HG03571 (cell line): ENCODE data around the gene PLBD2.
A peak's percentile ranks its signal among the peaks of the same experiment; 100 is the strongest.

Experiments used
- ATAC-seq: cut with Tn5 transposase; IDR thresholded peaks from one replicate; pipeline ENCODE4 v1.9.1; 2021; ENCODE audit not compliant: unreplicated experiment

The PLBD2 gene, protein sequence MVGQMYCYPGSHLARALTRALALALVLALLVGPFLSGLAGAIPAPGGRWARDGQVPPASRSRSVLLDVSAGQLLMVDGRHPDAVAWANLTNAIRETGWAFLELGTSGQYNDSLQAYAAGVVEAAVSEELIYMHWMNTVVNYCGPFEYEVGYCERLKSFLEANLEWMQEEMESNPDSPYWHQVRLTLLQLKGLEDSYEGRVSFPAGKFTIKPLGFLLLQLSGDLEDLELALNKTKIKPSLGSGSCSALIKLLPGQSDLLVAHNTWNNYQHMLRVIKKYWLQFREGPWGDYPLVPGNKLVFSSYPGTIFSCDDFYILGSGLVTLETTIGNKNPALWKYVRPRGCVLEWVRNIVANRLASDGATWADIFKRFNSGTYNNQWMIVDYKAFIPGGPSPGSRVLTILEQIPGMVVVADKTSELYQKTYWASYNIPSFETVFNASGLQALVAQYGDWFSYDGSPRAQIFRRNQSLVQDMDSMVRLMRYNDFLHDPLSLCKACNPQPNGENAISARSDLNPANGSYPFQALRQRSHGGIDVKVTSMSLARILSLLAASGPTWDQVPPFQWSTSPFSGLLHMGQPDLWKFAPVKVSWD

DNA sequence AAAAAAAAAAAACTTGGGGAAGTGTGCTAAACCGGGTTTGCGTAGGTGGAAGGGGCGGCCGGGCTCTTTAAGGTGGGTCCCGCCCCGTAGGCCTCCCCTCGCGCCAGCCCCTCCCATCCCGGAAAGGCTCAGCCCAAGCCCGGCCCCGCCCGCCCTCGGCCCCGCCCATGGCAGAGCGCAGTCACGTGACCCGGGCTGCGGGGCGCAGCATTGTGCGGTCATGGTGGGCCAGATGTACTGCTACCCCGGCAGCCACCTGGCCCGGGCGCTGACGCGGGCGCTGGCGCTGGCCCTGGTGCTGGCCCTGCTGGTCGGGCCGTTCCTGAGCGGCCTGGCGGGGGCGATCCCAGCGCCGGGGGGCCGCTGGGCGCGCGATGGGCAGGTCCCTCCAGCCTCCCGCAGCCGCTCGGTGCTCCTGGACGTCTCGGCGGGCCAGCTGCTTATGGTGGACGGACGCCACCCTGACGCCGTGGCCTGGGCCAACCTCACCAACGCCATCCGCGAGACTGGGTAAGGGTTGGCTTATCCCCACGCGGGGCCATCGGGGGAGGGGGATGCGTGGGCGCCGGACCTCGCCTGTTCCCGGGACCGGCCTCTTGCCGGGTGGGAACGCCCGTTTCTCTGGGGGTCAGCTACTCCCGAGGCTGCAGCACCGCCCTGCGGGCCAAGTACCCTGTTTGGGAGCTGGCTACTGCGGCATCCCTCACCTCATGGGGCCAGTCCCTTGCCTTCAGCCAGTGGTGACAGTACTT is at the start of gene PLBD2:
PLBD2 (plus strand) TSS at position 207 of the 752 bp plus-strand sequence; CDS start at position 221, 14 bp downstream.
- peak; percentile 84 for ATAC-seq

DNA sequence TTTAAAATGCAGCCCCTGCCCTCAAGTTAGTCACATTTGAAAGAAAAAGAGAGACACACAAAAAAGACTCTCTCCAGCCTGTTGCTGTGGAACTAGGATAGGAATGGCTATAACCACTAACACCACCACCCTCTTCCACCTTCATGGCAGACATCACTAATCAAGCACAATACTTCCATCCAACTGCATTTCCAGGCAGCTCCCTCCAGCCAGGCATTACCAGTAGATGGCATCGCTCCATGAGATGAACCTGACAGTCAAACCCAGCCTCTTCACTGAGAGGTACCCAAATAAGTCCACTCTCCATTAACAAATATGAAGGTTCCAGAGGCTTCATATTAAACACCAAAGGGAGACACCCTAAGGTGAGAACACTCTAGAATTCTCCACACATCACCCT is 47.9 kb upstream of the PLBD2 start:
- ATAC-seq: no peak

DNA sequence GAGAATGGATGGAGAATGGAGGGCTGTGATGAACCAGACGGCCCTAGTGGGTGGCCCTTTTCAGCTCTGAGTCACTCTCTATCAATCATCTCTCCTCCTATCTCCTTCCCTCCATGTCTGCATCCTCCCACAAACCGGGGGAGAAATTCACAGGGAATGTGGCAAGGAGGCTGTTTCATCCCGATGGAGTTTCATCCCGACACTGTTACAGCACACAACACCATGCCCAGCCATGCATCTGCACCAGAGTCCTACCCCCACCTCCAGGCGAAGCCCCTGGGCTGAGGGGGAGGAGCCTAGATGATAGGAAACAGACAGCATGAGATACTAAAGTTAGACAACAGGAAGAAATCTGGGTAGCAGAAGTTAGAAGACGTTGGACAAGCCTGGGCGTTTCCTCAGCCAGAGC is 44.3 kb upstream of the PLBD2 start:
- ATAC-seq: no peak

DNA sequence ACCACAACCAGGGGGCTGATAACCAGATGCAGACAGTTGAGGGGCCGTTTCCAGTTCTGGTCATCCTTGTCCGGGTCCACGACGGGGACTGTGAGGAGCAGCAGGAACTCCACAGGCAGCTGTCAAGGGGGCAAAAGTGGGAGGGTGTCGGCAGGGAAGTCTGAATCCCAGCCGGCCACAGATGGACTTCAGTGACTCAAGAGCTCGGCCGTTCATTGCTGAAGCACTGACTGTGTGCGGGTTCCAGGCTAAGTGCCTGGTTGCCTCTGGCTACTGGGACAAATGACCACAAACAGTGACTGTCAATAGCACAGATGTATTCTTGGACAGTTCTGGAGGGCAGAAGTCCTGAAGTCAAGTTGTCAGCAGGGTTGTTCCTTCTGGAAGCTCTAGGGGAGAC is 43.0 kb upstream of the PLBD2 start:
- no peak for ATAC-seq

DNA sequence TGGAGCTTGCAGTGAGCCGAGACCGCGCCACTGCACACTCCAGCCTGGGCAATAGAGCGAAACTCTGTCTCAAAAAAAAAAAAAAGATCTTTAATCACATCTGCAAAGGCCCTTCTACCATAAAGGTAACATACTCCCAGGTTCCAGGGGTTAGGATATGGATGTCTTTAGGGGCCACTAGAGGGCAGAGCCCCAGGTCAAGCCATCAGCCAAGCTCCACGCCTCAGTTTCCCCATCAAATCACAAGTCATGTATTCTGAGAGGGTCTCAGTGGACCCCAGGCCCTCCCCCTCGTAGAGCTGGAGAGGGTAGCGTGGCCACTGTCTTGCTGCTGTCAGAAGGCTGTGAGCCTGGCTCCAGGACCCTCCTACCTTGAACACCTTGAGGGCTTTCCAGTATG is 42.2 kb upstream of the PLBD2 start:
- no peak for ATAC-seq

DNA sequence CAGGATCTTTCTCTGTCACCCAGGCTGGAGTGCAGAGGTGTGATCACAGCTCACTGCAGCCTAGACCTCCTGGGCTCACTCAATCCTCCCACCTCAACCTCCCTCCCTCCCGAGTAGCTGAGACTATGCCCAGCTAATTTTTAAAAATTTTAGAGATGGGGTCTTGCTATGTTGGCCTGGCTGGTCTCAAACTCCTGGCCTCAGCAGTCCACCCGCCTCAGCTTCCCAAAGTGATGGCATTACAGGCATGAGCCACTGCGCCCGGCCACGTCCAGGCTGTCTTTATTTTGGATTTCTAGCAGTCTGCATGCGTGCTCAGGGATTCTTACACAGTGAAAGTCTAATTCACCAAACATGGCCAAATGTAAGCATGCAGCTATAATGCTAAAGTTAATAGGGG is 41.3 kb upstream of the PLBD2 start:
- ATAC-seq: no peak

DNA sequence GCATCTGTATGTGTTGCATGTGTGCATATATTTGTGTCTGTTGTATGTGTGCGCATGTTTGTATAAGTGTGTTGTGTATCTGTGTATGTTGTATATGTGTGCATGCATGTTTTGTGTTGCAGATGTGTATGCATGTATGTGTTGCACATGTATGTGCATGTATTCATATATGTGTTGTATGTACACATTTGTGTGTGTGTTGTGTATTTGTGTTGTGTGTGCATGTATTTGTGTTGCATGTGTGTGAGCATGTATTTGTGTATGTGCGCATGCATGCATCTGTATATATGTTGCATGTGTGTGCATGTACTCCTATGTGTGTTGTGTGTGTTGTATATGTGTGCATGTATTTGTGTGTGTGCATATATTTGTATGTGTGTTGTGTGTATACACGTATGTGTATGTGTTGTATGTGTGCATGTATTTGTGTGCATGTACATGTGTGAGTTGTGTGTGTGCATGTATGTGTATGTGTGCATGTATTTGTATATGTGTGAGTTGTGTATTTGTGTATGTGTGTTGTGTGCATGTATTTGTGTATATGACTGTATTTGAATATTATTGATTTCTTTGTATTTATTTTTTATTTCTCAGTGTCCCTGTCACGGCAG is 40.2 kb upstream of the PLBD2 start:
- ATAC-seq: no peak

DNA sequence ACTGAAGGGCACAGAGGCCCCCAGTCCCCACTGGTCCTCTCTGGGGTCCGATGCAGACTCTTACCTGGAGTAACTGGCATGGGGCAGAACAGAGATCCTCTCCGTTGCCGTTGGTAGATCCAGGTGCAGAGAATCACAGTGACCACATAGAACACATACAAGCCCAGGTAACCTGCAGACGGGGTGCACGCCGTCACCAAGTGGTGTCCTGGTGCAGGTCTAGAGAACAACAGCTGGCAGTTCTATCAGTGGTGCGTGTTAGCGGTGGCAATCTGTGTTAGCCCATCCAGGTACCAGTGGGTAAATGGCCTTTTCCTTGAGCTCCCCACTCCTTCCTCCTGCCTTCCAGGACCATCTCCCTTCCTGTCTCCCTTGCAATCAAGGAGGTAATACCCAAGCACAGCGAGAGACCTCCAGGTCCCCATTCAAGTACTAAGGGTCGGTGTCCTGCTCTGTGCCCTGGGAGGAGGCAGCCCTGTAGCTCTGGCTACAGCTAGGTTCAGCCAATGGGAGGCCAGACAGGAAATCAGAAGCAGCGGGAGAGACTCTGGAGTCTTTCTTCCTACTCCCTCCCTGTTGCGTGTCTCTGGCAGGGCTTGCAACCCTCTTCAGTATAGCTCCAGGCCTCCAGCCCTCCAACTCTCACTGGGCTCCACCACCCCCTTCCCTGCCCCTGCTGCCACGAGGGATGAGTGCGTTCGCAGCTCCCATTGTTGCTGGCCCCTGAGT is 39.3 kb upstream of the PLBD2 start:
- no peak for ATAC-seq

DNA sequence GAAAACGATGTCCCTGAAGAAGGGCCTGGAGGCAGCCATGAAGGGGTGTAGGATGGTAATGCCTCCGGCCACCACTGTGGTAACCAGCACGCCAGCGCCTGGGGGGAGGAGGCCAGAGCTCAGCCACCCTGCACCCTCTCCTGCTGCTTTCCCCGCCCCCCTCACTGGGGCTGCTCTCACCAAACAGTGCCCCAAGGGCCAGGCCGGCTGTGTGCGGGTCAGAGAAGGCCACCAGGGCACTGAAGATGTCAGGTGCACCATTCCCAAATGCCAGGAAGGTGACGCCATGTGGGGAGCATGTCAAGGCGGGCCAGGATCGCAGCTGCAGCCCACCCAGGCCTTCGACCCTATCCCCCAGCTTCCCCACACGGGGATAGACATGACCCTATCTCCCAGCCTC is 38.0 kb upstream of the PLBD2 start:
- no peak for ATAC-seq

DNA sequence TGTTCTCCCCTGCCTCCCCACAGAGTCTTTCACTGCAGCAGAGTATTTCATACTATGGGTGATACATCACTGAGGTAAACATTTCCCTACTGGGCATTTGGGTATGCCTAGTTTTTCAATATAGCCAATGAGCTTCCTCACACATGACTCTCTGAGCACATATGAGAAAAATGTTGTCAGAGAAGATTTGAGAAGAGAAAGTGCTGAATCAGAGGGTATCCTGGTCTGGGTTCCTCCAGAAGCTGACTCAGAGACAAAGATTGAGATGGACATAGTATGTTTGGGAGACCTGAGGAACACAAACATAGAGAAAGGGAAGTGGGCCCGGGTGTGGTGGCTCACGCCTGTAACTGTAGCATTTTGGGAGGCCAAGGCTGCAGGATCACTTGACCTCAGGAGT is 36.0 kb upstream of the PLBD2 start:
- ATAC-seq: no peak

DNA sequence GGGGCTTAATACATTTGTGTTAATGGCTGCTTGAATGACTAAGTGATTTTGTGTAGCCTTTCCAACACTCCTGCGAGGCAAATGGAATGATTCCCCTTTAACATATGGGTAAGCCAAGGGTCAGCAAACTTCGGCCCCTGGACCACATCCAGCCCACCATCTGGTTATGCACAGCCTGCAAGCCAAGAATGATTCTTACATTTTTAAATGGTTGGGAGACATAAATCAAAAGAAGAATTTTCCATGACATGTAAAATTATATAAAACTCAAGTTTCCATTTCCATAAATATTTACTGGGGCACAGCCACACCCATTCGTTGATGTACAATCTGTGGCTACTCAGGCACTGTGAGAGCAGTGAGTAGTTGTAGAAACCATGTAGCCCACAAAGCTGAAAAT is 32.5 kb upstream of the PLBD2 start:
- ATAC-seq: no peak

DNA sequence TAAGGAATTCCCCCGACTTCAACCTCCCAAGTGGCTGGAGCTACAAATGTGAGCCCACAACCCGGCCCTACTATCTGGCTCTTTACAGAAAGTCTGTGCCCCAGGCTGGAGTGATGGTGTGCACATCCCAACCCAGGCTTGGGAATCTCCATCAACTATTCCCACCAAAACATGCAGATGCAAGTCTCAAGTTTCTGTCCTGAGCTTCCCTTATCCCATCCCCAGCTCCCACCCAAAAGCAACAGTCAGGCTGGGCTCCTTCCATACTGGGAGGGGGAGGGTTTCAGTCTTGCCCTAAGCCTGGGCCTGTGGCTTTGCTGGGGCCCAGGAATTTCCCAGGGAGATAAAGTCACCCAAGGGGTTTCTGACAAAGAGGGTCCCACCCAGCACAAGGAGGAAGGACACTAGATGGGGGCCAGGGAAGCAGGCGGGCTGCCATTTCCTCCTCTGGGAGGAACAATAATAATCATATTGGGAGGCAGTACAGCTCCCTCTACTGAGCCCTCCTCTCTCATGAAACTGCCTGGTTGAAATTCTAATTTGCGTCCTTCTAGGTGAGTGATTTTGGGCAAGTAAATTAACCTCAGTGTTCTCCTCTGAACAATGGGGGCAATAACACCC is 31.5 kb upstream of the PLBD2 start:
- no peak for ATAC-seq

DNA sequence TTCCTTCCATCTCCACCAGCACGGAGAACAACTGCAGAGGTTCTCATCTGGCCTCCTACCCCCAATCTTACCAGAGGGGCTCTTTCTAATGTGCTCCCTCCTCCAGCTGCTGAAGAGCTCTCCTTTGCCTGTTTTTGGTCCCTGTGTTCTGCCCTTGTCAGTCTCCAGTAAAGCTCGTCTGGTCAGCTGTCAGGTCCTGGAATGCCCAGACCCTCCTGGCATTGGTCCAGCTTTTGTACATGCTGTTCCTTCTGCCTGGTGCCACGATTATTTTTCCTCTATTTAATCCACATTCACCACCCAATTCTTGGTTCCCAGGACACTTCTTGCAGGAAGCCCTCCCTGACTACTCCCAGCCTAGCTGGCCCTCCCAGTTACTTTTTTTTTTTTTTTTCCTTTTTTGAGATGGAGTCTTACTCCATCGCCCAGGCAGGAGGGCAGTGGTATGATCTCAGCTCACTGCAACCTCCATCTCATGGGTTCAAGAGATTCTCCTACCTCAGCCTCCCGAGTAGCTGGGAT is 30.0 kb upstream of the PLBD2 start:
- ATAC-seq: no peak

DNA sequence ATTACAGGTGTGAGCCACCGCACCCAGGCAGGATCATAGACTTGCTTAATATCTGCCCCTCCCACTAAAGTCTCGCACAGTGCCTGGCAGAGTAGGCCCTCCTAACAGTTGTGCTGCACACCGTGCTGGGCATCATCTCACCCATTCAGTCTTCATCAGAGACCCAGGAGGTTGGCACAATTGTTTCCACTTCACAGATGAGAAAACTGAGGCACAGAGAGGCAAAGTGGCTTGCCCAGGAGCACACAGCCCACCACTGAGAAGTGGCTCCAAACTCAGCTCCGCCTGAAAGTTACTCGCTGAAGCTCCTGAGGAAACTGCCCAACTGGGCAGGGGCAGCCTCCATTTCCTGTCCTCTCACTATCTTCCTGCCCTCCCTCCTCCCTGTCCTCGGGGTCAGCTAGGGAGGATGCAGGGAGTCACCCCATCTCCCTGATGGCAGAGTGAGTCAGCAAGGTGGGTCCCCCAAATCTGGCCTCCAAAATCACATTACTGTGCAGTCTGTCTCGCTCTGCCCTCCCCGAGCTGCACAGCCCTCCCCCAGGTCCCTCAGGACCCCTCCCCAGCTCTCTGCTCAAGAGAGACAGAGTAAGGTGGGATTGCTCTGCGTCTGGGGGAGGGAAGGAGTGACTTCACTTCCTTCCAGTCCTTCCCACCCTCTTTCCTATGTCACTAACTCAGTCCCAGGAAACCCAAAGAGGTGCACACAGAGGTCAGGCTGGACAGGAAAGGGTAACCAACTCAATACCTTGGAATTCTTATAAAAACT is 29.2 kb upstream of the PLBD2 start:
- no peak for ATAC-seq

DNA sequence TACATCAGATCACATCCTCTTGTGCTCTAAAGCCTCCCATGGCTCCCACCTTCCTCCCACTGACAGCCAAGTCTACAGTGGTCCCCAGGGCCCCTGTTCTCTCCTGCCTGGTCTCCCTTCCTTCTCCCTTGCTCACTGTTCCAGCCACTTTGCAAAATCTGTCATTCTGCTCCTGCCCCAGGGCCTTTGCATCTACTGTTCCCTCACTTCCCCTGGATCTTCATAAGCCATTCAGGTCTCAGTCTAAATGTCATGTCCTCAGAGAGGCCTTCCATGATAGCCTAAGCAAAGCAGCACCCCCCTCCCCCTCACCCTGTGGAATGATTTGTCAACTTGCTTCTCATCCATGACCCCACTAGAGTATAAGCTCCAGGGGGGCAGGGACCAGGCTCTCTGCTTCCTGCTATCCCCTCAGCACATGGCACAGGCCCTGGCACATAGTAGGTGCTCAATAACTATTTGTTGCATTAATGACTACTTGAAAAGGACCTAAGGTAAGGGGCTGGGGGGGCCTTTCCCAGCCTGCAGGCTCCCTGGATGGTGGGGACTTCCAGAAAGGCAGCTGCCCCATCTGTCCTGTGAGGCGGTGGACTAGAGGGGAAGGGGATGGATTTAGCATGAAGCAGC is 28.5 kb upstream of the PLBD2 start:
- no peak for ATAC-seq

DNA sequence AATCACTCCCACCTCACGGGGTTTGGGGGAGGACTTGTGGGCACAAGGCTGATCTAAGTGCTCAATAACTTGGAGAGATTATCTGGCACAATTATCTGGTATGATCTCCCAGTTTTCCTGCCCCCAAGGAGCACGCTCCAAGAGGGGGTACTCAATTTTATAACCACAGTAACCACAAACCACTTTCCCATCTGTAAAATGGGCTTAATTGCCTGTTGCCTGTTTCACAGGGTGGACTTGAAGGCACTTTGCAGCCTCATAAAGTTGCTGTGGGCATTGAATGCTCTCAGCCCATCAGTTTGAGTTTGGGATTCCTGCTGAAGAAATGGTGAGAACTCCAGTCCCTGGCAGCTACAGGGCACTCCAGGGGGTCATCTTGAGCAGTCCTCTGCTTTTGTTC is 27.9 kb upstream of the PLBD2 start:
- no peak for ATAC-seq

DNA sequence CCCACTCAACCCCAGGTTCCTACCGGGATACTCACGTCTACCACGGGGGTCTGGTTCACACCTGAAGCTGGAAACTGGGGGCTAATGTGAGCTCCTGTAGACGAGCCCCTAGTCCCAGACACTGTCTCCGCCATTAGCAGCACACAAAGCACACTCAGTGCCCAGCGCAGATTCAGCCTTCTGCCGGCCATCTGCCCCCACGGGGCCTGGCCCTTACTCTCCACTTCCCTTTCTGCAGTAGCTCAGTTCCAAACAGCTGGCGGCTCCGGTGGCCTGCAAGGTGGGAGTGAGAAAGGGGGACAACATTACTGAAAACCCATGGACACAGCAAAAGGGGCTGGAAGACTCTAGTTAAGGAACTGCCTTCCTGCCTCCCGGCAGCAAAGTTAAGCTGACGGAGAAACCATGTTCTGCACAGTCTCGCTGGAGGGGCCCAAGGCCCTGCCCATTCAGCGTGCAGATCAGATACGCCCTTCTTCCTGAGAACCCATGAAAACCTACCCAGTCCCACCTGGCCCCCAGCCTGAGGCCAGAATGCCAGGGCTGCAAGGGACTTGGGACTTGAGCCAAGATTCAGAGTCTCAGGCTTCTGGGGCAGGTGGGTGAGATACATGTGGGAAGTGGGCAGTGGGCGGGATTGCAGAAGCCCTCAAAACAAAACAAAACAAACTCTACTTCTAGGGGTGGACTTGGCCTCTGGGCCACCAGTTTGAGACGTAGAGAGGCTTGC is 25.5 kb upstream of the PLBD2 start:
- ATAC-seq: no peak

DNA sequence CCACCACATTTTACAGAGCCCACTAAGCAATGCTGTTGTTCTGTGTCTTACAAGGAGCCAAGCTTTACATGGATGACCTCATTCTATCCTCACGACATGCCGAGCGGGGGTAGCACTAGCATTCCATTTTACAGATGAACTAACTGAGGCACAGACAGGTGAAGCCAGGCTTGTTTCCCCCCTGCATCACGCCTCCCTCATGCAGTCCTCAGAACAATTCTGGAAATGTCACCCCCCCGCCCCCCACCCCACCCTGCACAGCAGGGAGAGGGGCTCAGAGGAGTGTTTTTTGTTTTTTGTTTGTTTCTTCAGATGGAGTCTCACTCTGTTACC is 25.0 kb upstream of the PLBD2 start:
- no peak for ATAC-seq
